ENCODE measurements around the gene WFIKKN1.

The WFIKKN1 gene

DNA sequence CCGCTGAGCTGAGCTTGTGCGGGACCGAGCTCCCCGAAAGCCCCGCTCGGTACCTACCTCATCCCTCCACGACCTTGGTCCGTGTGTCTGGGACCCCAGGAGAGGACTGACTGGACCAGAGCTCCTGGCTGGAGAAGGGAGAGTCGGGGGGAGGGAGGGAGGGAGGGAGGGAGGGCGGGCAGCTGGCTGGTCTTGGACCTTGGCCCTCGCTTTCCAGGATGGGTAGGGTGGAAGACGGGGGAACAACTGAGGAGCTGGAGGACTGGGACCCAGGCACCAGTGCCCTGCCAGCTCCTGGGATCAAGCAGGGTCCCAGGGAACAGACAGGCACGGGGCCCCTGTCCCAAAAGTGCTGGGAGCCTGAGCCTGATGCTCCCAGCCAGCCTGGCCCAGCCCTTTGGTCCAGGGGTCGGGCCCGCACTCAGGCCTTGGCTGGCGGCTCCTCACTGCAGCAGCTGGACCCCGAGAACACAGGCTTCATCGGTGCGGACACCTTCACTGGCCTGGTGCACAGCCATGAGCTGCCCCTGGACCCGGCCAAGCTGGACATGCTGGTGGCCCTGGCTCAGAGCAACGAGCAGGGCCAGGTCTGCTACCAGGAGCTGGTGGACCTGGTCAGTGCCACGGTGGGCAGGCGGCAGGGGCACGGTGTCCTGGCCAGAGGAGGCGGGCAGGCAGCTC is 45.2 kb downstream of the WFIKKN1 start:
- no peak for DNase-seq

DNA sequence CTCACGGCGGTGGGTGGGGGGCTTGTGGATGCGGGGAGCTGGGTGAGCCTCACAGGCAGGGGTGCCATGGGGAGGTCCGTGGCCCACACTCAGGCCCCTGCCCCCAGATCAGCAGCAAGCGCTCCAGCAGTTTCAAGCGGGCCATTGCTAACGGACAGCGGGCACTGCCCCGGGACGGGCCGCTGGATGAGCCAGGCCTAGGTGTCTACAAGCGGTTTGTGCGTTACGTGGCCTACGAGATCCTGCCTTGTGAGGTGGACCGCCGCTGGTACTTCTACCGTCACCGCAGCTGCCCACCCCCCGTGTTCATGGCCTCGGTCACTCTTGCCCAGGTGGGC is 45.7 kb downstream of the WFIKKN1 start:
- no peak for DNase-seq

DNA sequence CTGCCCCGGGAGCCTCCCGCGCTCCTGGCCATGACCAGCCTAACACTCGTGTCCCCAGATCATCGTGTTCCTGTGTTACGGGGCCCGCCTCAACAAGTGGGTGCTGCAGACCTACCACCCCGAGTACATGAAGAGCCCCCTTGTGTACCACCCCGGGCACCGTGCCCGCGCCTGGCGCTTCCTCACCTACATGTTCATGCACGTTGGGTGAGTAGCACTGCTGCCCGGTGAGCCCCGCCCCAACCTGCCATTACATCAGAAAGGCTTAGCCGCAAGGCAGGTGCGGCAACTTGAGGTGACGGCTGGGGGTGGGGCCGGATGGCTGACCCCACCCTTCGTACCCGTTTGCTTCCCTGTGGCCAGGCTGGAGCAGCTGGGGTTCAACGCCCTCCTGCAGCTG is 46.1 kb downstream of the WFIKKN1 start:
- no peak for DNase-seq

GRCh38 chr16:677316-678190 is 46.8 kb downstream of the WFIKKN1 start:
- no peak for DNase-seq

DNA sequence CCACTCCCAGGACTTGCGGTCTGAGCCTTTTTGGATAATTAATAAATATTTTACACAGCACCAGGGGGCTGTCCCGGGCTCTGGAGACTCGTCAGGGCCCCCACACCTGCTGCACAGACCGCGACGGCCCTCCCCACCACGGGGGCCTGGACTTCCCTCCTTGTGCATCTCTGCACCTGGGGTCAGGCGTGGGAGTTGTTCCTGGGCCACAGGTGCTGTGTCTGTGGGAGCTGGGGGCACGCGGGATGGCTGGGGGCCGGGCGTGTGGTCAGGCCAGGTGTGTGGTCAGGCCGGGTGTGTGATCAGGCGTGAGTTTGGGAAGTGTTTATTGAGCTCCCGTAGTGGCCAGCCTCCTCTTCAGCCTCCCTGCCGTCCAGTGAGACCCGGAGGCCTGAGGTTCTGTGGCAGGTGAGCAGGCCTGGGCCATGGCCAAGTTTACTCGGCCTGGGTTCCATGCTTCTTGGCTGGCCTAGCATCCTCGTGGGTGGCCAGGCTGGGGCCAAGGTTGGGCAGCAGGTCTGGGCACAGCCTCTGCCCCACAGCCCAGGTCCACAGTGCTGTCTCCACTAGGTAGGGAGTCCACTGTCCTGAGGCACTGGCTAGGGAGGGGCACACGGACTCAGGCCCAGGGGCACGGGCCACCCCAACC is 47.5 kb downstream of the WFIKKN1 start:
- no peak for DNase-seq

GRCh38 chr16:678858-679813 is 48.4 kb downstream of the WFIKKN1 start:
- DNase-seq: peak; percentile 55

- peak; percentile 88 for DNase-seq
These were observed 49.2 kb downstream of the WFIKKN1 start, which contains the start of gene STUB1 for GRCh38 chr16:679814-680624. STUB1 (plus strand) TSS chr16:680410; CDS start chr16:680526, 116 bp downstream.

GRCh38 chr16:680625-680945 is 49.8 kb downstream of the WFIKKN1 start:
- no peak for DNase-seq

DNA sequence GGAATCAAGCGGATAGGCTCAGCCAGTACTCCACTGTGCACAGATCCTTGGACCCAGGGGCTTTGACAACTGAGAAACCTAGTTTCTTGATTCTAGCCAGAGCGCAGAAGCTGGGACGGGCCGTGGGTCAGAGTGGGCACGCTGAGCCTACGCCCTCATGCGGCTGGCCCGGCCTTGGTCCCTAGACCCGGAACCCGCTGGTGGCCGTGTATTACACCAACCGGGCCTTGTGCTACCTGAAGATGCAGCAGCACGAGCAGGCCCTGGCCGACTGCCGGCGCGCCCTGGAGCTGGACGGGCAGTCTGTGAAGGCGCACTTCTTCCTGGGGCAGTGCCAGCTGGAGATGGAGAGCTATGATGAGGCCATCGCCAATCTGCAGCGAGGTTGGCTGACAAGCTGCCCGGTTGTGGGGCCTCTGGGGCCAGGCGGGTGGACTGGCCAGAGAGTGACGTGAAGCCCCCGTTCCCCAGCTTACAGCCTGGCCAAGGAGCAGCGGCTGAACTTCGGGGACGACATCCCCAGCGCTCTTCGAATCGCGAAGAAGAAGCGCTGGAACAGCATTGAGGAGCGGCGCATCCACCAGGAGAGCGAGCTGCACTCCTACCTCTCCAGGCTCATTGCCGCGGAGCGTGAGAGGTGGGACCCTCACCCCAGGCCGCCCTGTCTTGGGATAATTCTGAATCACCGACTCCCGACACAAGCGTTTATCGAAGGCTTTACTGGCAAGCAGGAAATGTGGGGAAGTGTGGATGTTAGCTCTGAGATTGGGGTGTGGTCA is 50.4 kb downstream of the WFIKKN1 start:
- DNase-seq: no peak

- DNase-seq: no peak
These were observed 51.1 kb downstream of the WFIKKN1 start for GRCh38 chr16:681746-682427.

DNA sequence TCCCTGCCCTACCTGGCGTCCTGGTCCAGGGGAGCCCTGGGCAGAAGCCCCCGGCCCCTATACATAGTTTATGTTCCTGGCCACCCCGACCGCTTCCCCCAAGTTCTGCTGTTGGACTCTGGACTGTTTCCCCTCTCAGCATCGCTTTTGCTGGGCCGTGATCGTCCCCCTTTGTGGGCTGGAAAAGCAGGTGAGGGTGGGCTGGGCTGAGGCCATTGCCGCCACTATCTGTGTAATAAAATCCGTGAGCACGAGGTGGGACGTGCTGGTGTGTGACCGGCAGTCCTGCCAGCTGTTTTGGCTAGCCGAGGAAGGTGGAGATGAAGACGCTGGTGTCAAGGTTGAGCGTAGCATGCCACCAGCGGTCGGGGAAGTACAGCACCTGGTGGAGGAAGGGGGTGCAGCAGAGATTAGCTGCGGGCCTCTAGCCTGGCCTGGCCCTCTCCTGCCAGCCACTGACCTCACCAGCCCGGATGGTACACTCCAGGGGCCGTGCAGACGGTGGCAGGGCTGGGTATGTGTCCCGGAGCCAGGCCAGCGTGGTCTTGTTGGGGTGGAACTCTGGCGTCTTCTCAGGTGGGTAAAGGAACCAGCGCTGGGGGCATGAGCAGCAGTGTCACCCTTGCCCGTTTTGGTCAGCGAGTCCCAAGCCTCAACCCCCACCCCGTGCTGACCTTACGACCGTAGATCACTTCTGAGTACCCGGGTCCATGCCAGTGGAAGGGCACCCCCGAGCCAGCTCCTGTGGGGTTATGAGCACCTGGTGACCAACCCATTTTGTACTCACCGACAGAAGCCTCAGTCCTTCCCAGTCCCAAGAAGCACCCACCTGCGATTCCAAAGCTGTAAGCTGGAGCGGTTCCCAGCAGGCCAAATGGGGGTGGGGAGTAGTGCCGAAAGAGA is 52.0 kb downstream of the WFIKKN1 start:
- DNase-seq: no peak

DNA sequence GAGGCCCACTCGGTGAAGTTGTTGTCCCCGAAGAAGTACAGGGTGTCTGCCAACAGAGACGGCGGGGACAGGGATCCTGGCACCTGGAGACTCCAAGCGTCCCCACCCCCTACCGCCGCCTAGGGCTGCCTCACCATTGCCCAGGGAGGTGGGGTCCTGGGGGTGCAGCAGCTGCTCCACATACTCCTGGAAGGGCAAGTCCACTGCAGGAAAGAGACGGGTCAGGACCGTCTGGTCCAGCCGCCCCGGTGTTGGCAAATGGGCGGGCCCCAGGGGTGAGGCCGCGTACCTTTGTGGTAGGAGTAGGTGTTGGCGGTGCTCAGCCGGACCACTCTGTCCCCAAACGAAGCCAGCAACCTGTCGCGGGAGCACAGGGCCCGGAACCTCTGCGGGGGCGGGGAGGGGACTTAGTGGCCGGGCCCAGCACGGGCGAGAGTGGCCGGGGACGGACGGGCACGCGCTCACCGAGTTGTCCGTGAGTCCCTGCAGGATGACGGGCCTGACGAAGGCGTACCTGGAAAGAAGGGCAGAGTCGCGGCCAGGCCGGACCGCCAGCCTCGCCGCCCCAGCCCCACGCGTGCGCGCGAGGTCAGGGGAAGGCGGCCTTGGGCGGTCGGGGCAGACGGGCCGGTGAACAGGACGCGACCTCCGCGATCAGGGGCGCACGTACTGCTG is 52.7 kb downstream of the WFIKKN1 start:
- no peak for DNase-seq

All from activated CD8-positive, alpha-beta memory T cell treated with anti-CD3 and anti-CD28 coated beads, Interleukin-2, amount 50 U/mL, for 4 hours (primary cell).